NCI-H82 treated with DMSO at 0.1 percent for 48 hours (cell line): ENCODE measurements around the gene PTCHD1.

ENCODE experiments used
- DNase-seq: peaks from one replicate; lab custom pipeline; 2025; ENCODE audit not compliant: unreplicated experiment; lab: John Stamatoyannopoulos, UW

The PTCHD1 gene

GRCh38 chrX:23334848-23335599, at the start of gene PTCHD1:
Gene PTCHD1 (plus strand): TSS chrX:23334849. CDS start chrX:23334876, 27 bp downstream.
- DNase-seq: no peak

GRCh38 chrX:23286731-23287130, 47.9 kb upstream of the PTCHD1 start:
- no peak for DNase-seq

- no peak for DNase-seq
These were observed 47.4 kb upstream of the PTCHD1 start for GRCh38 chrX:23287191-23287725.

- DNase-seq: peak; percentile 12
These were observed 42.2 kb upstream of the PTCHD1 start for GRCh38 chrX:23292354-23292987.

- no peak for DNase-seq
These were observed 41.5 kb upstream of the PTCHD1 start for GRCh38 chrX:23292988-23293651.

GRCh38 chrX:23304881-23305280, 29.8 kb upstream of the PTCHD1 start:
- no peak for DNase-seq

- DNase-seq: no peak
These were observed 22.9 kb upstream of the PTCHD1 start for GRCh38 chrX:23311731-23312130.

- no peak for DNase-seq
These were observed 22.5 kb upstream of the PTCHD1 start for GRCh38 chrX:23312136-23312535.

- DNase-seq: peak; percentile 15
These were observed 16.6 kb upstream of the PTCHD1 start for GRCh38 chrX:23317799-23318724.

- DNase-seq: no peak
These were observed 7.5 kb upstream of the PTCHD1 start for GRCh38 chrX:23327104-23327503.

GRCh38 chrX:23331701-23332100, 2.9 kb upstream of the PTCHD1 start:
- no peak for DNase-seq

GRCh38 chrX:23332101-23332887, 2.4 kb upstream of the PTCHD1 start:
- DNase-seq: no peak

GRCh38 chrX:23332888-23333821, 1.5 kb upstream of the PTCHD1 start:
- no peak for DNase-seq

- peak; percentile 24 for DNase-seq
These were observed 668 bp upstream of the PTCHD1 start for GRCh38 chrX:23333842-23334520.

GRCh38 chrX:23334521-23334847, 165 bp upstream of the PTCHD1 start:
- no peak for DNase-seq

- no peak for DNase-seq
These were observed 3.7 kb downstream of the PTCHD1 start for GRCh38 chrX:23338334-23338733.

- DNase-seq: no peak
These were observed 6.8 kb downstream of the PTCHD1 start for GRCh38 chrX:23341452-23341851.

GRCh38 chrX:23344238-23344903, 9.7 kb downstream of the PTCHD1 start:
- DNase-seq: no peak
